Measurements from ENCODE around the gene PEX7.

DNA sequence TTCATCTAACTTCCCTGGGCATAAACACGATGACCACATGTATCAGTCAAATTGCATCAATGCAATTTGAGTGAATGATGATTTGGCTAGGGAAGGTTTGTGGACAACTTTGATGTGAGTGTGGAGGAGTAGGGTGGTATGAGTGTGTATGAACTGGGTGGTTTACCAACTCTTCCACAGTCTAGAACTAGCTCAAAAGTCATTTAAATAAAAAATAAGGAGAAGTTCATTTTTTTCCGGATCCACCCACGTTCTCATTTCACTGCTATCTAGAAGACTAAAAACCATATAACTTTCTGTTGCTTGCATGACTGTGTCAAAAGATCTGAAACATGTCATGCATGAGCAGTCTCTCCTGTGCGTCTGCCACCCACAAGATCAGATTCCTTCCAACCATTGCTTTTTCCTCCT is 123.3 kb downstream of the PEX7 start:
- no peak for TF ChIP-seq YY1 (IDR thresholded peaks at IDR 0.05; ENCODE audit: insufficient read depth, insufficient read length)
- TF ChIP-seq ZNF274 (IDR thresholded peaks at IDR 0.05; ENCODE audit: low read depth, low read length) = no peak

Measured in NT2/D1 (cell line).